HG03432 (cell line): ENCODE data around the gene CDC42EP5.

ENCODE experiments used
- ATAC-seq: cut with Tn5 transposase; IDR thresholded peaks from one replicate; pipeline ENCODE4 v1.9.1; 2021; ENCODE audit warnings: mild to moderate bottlenecking, moderate library complexity; ENCODE audit not compliant: unreplicated experiment

Gene CDC42EP5

DNA sequence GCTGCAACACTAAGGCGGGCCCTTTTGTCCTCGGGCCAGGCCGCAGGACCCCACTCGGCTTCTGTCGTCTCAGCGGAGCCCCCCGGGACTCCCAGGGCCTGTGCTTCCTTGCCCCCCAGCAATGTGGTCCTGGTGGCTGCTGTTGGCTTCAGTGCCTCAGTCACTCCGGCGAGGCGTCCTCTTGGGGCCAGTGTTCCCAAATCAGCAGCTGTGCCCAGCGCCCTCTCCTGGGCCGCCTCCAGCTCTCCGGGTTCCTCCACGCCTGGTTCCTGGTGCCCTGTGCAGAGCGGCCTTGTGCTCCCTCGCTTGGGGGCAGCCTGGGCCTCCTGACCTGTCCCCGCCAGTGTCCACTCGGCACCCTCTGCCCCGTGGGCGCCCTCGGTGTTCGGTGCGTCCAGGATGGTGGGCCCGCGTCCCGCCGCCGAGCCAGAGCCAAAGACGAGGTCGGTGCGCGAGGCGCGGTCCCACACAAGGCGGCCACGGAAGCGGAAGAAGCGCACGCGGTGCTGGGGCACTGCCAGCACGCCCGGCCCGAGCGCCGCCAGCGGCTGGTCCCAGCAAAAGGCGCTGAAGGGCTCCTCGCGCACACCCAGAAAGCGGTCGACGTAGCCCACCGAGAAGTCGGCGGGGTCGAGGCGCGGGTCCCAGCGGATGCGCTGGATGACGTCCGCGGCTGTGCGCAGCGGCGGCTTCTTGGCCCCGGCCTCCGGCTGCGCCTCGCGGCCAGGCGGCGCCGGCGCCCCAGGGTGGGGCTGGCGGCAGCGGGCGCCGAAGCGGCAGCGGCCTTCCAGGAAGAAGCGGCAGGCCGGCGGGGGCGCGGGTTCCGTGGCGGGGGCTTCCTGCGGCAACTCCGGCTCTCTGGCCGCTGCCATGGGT is 10.2 kb downstream of the CDC42EP5 start:
- peak; percentile 15 for ATAC-seq

DNA sequence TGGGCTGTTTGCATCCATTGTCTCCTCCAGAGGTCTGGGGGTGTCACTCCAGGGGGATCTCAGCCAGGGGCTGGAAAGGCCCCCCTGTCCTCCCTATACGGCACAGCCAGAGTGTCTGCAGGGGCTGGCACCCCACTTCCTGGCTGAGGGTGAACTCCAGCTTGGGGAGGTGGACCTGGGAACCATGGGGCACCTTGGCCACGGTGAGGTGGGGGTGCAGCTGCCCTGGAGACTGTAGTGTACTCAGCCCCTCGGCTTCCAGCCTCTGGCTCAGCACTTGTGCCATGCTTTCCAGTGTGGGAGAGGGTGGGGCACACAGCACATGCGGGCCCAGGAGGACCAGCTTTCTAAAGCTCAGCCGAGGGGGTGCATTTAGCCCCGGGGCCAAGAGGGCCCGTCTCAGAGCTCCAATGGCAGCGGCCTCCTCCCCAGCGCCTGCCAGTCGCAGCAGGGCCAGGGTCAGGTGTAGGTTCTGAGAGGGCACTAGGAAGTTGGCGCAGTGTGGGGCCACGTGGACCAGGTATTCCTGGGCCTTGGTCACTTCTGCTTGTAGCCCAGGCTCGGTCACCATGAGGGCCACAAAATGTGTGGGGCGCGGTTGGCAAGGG is 10.9 kb downstream of the CDC42EP5 start:
- no peak for ATAC-seq

DNA sequence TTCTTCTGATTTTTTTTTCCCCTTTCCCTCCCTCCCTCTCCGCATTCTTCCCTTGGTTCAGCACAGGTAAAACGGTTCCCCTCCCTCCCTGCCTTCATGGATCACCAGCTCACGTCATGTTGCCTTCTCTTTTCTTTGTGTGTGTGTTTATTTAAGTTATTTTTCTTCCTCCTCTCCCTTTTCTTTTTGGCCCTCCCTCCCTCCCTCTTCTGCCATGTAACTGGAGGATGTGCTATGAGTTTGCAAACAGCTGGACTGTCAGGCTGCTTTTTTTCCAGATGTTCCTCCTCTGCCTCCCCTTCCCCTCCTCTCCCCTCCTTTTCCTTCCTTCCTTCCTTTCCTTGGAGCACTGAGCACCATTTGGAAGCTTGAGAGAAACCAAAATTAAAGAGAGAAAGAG is 11.5 kb downstream of the CDC42EP5 start:
- ATAC-seq, result no peak

DNA sequence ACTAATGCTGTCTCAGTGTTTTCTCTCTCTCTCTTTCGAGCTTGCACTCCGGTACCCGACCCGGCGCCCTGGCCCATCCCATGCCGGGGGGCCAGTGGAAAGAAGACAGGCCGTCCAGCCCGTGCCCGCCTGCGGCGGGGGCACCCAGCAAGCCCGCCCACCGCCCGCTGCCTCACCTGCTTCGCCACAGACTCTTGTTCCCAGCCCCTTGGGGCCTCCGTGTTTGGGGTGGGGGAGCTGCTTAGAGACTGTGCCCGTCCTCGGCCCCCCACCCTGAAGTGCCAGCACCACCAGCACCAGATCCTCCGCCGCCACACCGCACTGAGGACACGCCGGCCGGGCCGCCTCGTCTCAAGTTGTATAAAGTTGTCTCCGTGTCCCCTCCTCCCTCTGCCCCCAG is 11.9 kb downstream of the CDC42EP5 start:
- ATAC-seq, result no peak

DNA sequence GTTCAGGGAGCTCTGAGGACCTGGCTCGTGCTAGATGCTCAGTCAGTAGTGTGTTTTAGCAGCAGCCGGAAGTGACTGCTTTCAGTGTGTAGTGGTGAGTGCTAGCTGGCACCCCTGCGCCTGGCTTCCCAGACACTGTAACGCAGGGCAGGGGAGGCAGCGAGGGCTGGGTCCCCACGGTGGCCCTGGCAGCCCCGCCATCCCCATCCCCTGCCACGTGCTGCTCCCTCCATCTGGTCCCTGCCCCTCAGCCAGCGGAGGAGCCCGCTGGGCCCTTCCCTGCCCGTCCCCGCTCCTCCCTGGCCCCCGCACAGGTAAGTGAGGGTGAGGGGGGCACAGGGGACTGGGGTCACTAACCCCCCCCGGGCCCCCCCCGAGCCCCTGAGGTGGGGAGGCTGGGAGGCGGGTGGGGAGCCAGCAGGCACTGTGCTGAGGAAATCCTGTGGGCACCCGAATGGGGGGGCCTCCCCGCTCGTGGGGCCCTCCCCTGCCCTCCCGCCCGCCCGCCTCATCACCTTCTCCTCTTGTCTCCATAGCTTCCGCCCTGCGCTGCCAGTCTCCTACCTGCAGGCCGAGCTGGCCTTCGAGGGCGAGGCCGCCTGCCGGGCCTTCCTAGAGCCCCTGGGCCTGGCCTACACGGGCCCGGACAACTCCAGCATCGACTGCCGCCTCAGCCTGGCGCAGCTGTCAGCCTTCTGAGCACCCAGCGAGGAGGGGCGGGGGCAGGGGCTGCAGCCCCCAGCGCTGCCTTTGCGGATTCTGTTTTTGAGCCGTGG is 12.7 kb downstream of the CDC42EP5 start:
- ATAC-seq, result no peak

DNA sequence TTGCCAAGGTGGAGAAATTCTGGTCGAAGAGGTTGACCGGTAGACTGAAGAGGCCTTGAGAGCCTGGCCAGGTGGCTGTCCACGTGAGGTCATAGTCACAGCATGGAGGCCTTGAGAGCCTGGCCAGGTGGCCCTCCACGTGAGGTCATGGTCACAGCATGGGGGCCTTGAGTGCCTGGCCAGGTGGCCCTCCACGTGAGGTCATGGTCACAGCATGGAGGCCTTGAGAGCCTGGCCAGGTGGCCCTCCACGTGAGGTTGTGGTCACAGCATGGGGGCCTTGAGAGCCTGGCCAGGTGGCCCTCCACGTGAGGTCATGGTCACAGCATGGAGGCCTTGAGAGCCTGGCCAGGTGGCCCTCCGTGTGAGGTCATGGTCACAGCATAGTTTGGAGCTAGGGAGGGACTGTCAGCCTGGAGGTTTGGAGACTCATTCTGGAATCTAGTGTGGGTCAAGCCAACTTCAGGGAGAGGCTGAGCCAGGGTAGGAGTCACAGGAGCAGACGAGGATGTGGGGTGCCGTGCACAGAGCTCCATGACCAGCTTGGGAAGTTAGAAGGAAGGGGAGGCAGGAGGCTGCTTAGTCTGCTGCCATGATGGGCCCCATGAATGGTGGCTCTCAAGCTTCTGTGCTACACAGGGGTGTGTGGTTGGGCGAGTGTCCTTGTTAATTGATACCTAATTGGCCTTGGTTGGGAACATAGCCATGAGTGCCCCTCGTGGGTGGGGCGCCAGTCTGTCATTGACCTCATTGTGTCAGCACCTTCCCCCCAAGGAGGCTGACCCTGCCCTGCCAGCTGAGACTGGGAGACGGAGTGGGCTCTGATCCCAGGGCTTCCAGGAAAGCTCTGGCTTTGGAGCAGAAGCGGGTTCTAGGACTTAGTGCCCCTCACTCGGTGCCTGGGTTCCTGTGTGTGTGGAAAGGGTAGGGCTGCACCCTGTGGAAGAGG is 13.5 kb downstream of the CDC42EP5 start:
- no peak for ATAC-seq

DNA sequence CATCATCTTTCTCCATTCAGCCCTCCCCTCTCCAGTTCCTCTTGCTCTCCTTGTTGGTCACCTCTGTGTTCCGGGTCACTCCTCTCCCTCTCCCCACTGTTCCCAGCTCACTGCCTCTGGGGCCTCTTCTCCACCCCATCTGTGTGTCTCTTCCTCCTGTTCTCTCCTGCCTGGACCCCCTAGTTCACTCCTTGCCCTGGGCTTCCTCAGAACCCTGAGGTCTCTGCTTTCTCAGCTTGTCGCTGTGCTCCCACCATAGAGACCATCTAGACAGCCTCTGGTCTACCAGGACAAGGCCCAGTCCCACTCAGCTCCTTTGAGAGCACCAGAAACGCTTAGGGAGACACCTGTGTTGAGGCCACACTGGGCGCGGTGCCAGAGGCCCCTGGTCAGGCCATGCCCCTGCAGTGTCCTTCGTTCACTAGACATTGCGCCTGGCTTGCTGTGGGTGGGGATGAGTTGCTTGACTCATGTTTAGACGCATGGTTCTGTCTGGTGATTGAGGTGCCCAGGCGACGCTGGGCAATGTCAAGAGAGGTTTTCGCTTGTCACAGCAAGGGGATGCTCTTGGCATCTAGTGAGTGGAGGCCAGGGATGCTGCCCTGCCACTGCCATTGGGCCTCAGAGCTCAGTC is 14.3 kb downstream of the CDC42EP5 start:
- no peak for ATAC-seq

DNA sequence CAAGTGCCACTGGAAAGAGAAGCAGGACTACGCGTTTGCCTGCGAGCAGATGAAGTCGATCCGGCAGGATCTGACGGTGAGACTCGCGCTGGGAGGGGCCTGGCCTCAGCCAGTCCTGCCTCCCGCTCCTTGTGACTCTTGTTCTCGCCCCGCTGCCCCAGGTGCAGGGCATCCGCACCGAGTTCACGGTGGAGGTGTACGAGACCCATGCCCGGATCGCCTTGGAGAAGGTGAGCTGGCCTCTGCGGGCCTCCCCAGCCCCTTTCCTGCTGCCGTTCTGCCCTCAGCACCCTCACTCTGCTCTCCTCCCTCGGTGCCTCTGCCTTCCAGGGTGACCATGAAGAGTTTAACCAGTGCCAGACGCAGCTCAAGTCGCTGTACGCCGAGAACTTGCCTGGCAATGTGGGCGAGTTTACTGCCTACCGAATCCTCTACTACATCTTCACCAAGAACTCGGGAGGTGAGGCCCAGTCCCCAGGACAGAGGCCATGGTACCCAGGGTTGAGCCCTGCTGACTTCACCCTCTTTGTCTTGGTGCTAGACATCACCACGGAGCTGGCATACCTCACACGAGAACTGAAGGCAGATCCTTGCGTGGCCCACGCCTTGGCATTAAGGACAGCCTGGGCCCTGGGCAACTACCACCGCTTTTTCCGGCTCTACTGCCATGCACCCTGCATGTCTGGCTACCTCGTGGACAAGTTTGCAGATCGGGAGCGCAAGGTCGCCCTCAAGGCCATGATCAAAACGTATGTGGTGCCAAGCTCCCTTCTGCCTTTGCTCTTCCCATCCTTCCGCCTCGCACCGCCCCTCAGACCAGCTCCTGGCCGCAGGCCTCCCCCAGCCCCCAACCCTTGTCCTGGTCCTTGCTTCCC is 15.1 kb downstream of the CDC42EP5 start:
- no peak for ATAC-seq

DNA sequence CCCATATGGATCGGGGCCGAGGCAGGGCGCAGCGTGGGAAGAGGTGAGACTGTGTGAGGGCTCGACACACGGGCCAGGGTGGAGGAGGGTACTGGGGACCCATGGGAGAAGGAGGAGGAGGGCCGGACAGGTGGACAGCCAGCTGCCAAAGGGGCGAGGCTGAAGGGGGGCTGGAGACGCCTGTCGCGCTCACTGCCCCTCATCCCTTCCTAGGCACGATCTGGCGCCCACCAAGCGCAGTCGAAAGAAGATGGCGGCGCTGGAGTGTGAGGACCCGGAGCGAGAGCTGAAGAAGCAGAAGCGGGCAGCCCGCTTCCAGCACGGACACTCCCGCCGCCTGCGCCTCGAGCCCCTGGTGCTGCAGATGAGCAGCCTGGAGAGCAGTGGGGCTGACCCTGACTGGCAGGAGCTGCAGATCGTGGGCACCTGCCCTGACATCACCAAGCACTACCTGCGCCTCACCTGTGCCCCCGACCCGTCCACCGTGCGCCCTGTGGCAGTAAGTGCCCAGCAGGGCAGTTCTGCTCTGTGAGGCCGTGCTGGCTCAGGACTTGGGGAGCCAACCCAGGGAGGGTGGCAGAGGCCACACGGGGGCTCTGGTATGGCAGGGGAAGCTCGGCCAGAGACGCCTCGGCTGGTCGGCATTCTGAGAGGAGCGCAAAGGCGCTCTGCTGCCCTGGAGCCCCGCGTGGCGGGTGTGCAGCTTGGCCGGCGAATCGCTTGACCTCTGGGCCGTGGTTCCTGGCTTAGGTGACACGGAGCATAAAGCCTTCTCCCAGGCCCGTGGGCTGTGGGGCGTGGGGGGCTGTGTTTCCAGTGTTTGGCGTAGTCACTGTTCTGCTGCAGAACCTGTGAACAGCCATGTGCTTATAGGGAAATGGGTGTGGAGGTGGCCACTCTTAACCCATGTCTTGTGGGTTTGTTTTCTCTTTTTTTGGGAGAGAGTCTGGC is 16.4 kb downstream of the CDC42EP5 start:
- ATAC-seq, result no peak

DNA sequence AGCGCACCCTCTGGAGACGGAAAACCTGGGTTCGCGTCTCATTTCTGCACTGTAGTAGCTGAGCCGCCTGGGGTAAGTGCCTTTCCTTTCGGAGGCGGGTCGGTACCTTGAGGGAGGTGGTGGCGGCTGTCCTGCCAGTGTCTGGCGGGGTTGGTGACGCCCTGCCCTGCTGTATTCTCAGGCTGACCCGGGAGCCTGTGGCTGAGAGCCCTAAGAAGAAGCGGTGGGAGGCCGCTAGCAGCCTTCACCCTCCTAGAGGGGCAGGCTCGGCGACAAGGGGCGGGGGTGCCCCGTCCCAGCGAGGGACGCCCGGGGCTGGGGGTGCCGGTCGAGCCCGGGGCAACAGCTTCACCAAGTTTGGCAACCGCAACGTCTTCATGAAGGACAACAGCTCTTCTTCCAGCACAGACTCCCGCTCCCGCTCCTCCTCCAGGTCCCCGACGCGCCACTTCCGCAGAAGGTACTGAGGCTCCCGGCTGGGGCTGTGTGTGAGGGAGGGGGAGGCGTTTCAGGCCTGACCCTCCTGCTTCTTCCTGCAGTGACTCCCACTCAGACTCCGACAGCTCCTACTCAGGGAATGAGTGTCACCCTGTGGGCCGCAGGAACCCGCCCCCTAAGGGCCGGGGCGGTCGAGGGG is 17.2 kb downstream of the CDC42EP5 start:
- no peak for ATAC-seq

DNA sequence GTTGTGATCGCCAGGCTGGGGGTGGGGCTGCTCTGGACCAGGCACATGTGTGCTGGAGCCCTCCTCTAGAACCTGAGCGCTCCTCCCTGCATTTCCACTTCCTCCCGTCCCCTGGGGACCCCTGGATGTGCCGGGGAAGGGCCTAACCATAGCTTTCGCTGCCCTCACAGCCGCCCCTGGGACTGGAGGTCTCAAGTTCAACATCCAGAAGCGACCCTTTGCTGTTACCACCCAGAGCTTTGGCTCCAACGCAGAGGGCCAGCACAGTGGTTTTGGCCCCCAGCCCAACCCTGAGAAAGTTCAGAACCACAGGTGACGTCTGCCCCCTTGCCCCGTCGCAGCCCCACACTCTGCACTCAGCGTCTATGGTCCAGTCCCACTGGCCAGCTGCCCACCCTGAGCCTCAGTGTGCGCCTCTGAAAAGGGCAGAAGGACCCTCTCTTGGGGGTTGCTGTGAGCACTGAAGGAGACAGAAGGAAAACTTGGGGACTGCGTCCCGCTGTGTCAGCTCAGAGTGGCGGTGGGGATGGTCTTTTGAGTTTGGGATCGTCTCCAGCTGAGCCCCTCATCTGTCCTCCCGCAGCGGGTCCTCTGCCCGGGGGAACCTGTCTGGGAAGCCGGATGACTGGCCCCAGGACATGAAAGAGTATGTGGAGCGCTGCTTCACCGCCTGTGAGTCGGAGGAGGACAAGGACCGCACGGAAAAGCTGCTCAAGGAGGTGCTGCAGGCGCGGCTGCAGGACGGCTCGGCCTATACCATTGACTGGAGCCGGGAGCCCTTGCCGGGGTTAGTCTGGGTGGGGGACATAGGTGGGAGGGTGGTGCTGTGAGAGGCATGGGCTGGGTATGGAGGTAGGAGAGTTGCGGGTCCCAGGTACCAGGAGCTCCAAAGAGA is 18.1 kb downstream of the CDC42EP5 start:
- ATAC-seq, result no peak

DNA sequence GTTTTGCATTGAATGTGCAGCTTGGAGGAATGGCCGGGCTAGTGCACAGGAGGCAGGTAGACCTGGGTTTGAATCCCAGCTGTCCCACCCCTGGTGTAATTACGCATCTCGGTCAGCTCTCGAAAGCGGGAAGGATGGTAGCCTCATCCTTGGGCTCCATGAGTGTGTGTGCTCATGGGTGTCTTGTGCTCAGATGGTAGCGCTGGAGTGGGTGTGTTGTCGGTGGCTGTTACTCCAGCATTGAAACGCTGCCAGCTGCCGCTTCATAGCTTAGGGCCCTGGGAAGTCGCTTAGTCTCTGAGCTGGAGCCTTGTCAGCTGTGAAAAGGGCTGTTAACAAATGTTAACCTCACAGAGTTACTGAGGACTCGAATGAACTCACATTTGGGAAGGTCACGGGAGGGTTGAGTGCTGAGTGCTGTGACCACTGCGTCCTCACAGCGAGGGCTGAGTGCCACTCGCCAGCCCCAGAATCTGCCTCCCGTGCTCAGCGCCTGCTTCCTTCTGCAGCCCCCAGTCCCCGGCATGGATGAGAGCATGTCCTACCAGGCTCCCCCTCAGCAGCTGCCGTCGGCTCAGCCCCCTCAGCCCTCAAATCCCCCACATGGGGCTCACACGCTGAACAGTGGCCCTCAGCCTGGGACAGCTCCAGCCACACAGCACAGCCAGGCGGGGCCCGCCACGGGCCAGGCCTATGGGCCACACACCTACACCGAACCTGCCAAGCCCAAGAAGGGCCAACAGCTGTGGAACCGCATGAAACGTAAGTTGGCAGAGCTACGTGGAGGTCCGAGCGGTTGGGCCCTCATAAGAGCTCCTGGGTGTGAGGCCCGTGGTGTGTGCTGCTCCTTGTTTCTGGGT is 18.9 kb downstream of the CDC42EP5 start:
- ATAC-seq, result no peak

DNA sequence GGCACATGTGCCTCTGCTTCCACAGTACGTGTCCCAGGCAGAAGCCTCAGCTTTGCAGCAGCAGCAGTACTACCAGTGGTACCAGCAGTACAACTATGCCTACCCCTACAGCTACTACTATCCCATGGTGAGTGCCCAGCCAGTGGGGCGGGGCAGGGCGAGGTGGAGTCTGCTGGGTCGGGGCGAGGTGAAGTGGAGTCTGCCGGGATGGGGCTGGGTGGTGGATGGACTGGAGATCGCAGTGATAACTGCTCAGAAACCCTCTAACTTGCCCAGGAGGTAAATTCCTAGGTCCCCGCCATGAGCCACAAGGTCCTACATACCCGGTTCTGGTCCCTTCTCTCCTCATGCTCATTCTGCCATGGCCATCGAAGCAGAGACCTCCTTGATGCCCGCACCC is 20.5 kb downstream of the CDC42EP5 start:
- no peak for ATAC-seq

DNA sequence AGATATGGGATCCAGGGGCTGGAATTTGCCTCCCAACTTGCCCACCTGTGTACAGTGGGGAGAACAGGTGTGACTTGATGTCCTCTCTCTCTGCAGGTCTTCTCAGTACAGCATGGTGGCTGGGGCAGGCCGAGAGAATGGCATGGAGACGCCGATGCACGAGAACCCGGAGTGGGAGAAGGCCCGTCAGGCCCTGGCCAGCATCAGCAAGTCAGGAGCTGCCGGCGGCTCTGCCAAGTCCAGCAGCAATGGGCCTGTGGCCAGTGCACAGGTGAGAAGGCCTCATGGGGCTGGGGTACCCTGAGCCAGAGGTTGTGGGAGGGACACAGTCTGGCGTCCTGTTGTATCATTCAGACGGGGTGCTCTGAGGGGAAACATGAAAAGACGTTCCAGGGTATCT is 21.1 kb downstream of the CDC42EP5 start:
- no peak for ATAC-seq

DNA sequence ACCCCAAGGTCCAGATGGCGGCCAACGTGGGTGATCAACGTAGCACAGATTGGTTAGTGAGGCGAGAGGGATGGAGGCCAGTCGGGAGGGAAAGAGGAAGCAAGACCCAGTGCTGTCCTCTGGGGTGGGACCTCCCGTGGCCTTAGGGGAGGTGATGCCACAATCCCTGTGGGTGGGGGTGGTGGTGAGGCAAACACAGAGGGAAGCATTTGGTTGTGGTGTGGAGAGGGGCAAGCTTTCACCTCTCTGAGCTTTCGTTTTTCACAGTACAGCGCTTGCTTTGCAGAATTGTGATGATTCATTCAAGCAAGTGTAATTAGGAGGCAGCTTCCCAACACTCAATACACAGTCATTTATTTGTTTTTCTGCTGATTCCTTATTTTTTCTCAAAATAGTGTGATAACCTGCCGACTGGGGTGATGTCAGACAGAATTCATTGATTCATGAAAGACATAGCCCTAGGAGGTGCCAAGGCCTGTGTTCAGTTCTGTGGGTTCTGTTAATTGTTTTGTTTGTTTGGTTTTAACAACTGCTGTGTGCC is 21.7 kb downstream of the CDC42EP5 start:
- no peak for ATAC-seq
